CD4-positive, alpha-beta T cell (primary cell): ENCODE measurements around the gene GNAO1. TPM values are rescaled to one million over a fixed set of nuclear protein-coding genes. Genes with fewer than 3 reads are reported as not detected.

Source experiments
- ATAC-seq: fragments of 200-7000 bp; cut with Tn5 transposase; one replicate; pipeline ENCODE4 v1.10.0; 2022; ENCODE audit warnings: mild to moderate bottlenecking; ENCODE audit not compliant: poor library complexity
- CTCF ChIA-PET: fragments of 350-600 bp; sonication (Branson Sonifier 250); formaldehyde crosslinking; loops from one replicate; lab custom pipeline; 2021; ENCODE audit warnings: antibody characterized with exemption, inconsistent platforms; lab: Charles Lee
- POLR2A ChIA-PET: fragments of 350-600 bp; sonication (Branson Sonifier 250); formaldehyde crosslinking; loops from one replicate; lab custom pipeline; 2021; ENCODE audit warnings: antibody characterized with exemption, inconsistent platforms; lab: Charles Lee
- DNase-seq, 14 experiments: peaks; one replicate each; pipeline ENCODE4 v3.0.0-alpha.2; 2013 to 2020; ENCODE audit warnings: mixed read lengths in 2 of 14
- H3K27ac ChIP-seq, 2 donors: one replicate each; pipeline versions ENCODE4 v1.5.1 to v1.7.0; 2013; ENCODE audit warnings: low read length in 2 of 2, low read depth in 1 of 2, mild to moderate bottlenecking in 1 of 2
- H3K27me3 ChIP-seq, 2 experiments: 1 replicate in 1 of 2; 2 replicates in 1 of 2; pipeline versions ENCODE4 v1.6.1 to v1.7.0; 2013; ENCODE audit warnings: low read length in 2 of 2, control low read depth in 1 of 2, mild to moderate bottlenecking in 1 of 2, moderate library complexity in 1 of 2; ENCODE audit not compliant: insufficient read depth in 2 of 2, control insufficient read depth in 1 of 2
- H3K36me3 ChIP-seq: one replicate; pipeline ENCODE4 v1.6.1; 2013; ENCODE audit warnings: low read length, control low read depth; ENCODE audit not compliant: insufficient read depth
- H3K4me1 ChIP-seq: one replicate; pipeline ENCODE4 v1.6.1; 2013; ENCODE audit warnings: low read length, control low read depth; ENCODE audit not compliant: insufficient read depth
- H3K4me3 ChIP-seq: one replicate; pipeline ENCODE4 v1.5.1; 2013; ENCODE audit warnings: mild to moderate bottlenecking, low read length, moderate library complexity
- H3K9me3 ChIP-seq, 2 experiments: 1 replicate in 1 of 2; 2 replicates in 1 of 2; pipeline versions ENCODE4 v1.6.1 to v1.7.0; 2013; ENCODE audit warnings: low read length in 2 of 2, mild to moderate bottlenecking in 2 of 2, control low read depth in 1 of 2, moderate library complexity in 1 of 2; ENCODE audit not compliant: control insufficient read depth in 1 of 2, insufficient read depth in 1 of 2
- H3K27ac Mint-ChIP-seq: one replicate; pipeline ENCODE4 v1.8.0; 2020; ENCODE audit warnings: mixed read lengths
- H3K27me3 Mint-ChIP-seq: one replicate; pipeline ENCODE4 v1.8.0; 2021; ENCODE audit warnings: mixed read lengths
- H3K36me3 Mint-ChIP-seq: one replicate; pipeline ENCODE4 v1.8.0; 2021; ENCODE audit warnings: low read depth, mixed read lengths
- H3K4me1 Mint-ChIP-seq: one replicate; pipeline ENCODE4 v1.8.0; 2021; ENCODE audit warnings: low read depth, mixed read lengths
- H3K4me3 Mint-ChIP-seq: one replicate; pipeline ENCODE4 v1.8.0; 2020; ENCODE audit warnings: mild to moderate bottlenecking, mixed read lengths
- H3K9me3 Mint-ChIP-seq: one replicate; pipeline ENCODE4 v1.8.0; 2020; ENCODE audit warnings: mixed read lengths
- CTCF ChIP-seq: fragments of 200-600 bp; IDR thresholded peaks from one replicate; pipeline ENCODE4 v1.8.0; 2022; ENCODE audit warnings: antibody characterized with exemption, mild to moderate bottlenecking
- intact Hi-C, 2 experiments: fragments of 100-400 bp; cut with DNase I in 1 of 2; cut with micrococcal nuclease in 1 of 2; formaldehyde crosslinking; loops; one replicate each; pipeline versions ENCODE4 v1.15.1 to v1.9.0; 2023 to 2025; cut with DNase I, micrococcal nuclease
- total RNA-seq, 174 experiments: library from RNA in 2 of 174; stranded (reverse) in 2 of 174; gene quantifications; one replicate each; pipeline ENCODE4 v1.2.3 and lab custom pipeline; 2021 to 2026

GNAO1 gene
- total RNA-seq, 2 experiments from 2014 or later = 7.3 to 7.9 TPM

GRCh38 chr16:56347670-56348069 lies 156.4 kb downstream of the GNAO1 start:
- intact Hi-C loops = no loop called here
- H3K27ac ChIP-seq = no peak overlapping the region
- TF ChIP-seq CTCF = no peak
- H3K36me3 ChIP-seq = no peaks in the 10 kb centered on the region
- no peak overlapping the region for H3K4me3 ChIP-seq
- no peaks in the 10 kb centered on the region for H3K27me3 ChIP-seq
- H3K4me1 Mint-ChIP-seq = no peaks in the 10 kb centered on the region
- no peaks in the 10 kb centered on the region for H3K36me3 Mint-ChIP-seq
- ATAC-seq (no peak), DNase-seq (no peak)
- no peak overlapping the region for H3K27ac Mint-ChIP-seq
- ChIA-PET POLR2A (no interaction called here), CTCF (no interaction called here)
- no peaks in the 10 kb centered on the region for H3K9me3 ChIP-seq
- H3K9me3 Mint-ChIP-seq = no peaks in the 10 kb centered on the region
- no peaks in the 10 kb centered on the region for H3K4me1 ChIP-seq
- no peaks in the 10 kb centered on the region for H3K27me3 Mint-ChIP-seq
- no peak overlapping the region for H3K4me3 Mint-ChIP-seq

GRCh38 chr16:56348168-56349085 lies 157.1 kb downstream of the GNAO1 start:
- Mint-ChIP-seq H3K4me1 (no peaks in the 10 kb centered on the region), H3K27me3 (no peaks in the 10 kb centered on the region), H3K36me3 (no peaks in the 10 kb centered on the region), H3K27ac (no peak overlapping the region), H3K4me3 (no peak overlapping the region), H3K9me3 (no peaks in the 10 kb centered on the region)
- no peak overlapping the region for H3K4me3 ChIP-seq
- no peaks in the 10 kb centered on the region for H3K4me1 ChIP-seq
- ChIA-PET POLR2A (no interaction called here), CTCF (no interaction called here)
- no peak overlapping the region for H3K27ac ChIP-seq
- H3K27me3 ChIP-seq = no peaks in the 10 kb centered on the region
- no peak for ATAC-seq
- no peaks in the 10 kb centered on the region for H3K36me3 ChIP-seq
- intact Hi-C loops = no loop called here
- H3K9me3 ChIP-seq = no peaks in the 10 kb centered on the region
- no peak for TF ChIP-seq CTCF
- no peak for DNase-seq

- Mint-ChIP-seq H3K36me3 (no peaks in the 10 kb centered on the region), H3K4me3 (no peak overlapping the region), H3K27me3 (no peaks in the 10 kb centered on the region), H3K4me1 (no peaks in the 10 kb centered on the region), H3K27ac (no peak overlapping the region), H3K9me3 (no peaks in the 10 kb centered on the region)
- ChIA-PET POLR2A (no interaction called here), CTCF (no interaction called here)
- Histone ChIP-seq H3K9me3 (no peaks in the 10 kb centered on the region), H3K4me3 (no peak overlapping the region), H3K4me1 (no peaks in the 10 kb centered on the region), H3K27me3 (no peaks in the 10 kb centered on the region), H3K36me3 (no peaks in the 10 kb centered on the region), H3K27ac (no peak overlapping the region)
- DNase-seq = no peak
- ATAC-seq = no peak
- no peak for TF ChIP-seq CTCF
- intact Hi-C loops = no loop called here
These were observed 157.8 kb downstream of the GNAO1 start for GRCh38 chr16:56349086-56349415.
